ENCODE measurements around the gene EHD2. TPM values are rescaled to one million over a fixed set of nuclear protein-coding genes. Genes with fewer than 3 reads are reported as not detected.
"Not testable (repeated sequence)": the region's sequence is repeated elsewhere in the genome, so short reads cannot be mapped to it uniquely, and the experiment has no call there.

The EHD2 gene
- total RNA-seq, 1 donor from 2014 or later, result 159 TPM

GRCh38 chr19:47716270-47716937 lies 3.2 kb downstream of the EHD2 start:
- Histone ChIP-seq H3K79me2 (ENCODE audit: insufficient read depth, low read length) (peaks cover 66% of the 10 kb centered on the region), H3K4me3 (ENCODE audit: insufficient read depth, low read depth, low read length) (no peak overlapping the region), H3K36me3 (ENCODE audit: insufficient read depth, low read length) (peaks cover 9% of the 10 kb centered on the region), H2AFZ (ENCODE audit: low read depth, low read length) (no peak overlapping the region), H4K20me1 (ENCODE audit: insufficient read depth, low read length) (peaks cover 39% of the 10 kb centered on the region), H3K4me1 (ENCODE audit: insufficient read depth, low read length) (peaks cover 28% of the 10 kb centered on the region), H3K27ac (ENCODE audit: low read depth, low read length) (no peak overlapping the region), H3K9ac (ENCODE audit: low read length) (no peak overlapping the region), H3K27me3 (ENCODE audit: insufficient read depth, low read length) (no peaks in the 10 kb centered on the region), H3K9me3 (ENCODE audit: insufficient read depth, low read depth, low read length) (no peaks in the 10 kb centered on the region), H3K4me2 (ENCODE audit: low read length) (no peak overlapping the region)
- DNase-seq (ENCODE audit: low read depth) (no peak), FAIRE-seq (no peak)
- peaks cover 34% of the 10 kb centered on the region for H3K36me3 Mint-ChIP-seq (ENCODE audit: low read depth, unreplicated experiment)
- TF ChIP-seq CTCF (IDR thresholded peaks at IDR 0.05; ENCODE audit: insufficient read depth, low read depth, low read length) (no peak), EZH2 (IDR thresholded peaks at IDR 0.05; ENCODE audit: insufficient read depth, low read length) (no peak)
- peak overlapping the region; percentile 69 for H3K4me3 Mint-ChIP-seq (ENCODE audit: unreplicated experiment)
- H3K9me3 Mint-ChIP-seq (ENCODE audit: unreplicated experiment), result peaks cover 12% of the 10 kb centered on the region
- H3K27ac Mint-ChIP-seq (ENCODE audit: unreplicated experiment), result no peak overlapping the region
- H3K4me1 Mint-ChIP-seq (ENCODE audit: low read depth, unreplicated experiment), result peaks cover 35% of the 10 kb centered on the region
- no peaks in the 10 kb centered on the region for H3K27me3 Mint-ChIP-seq (ENCODE audit: low read depth, unreplicated experiment)

GRCh38 chr19:47718415-47719046 lies 5.3 kb downstream of the EHD2 start:
- H3K27me3 Mint-ChIP-seq (ENCODE audit: low read depth, unreplicated experiment); DNase-seq (ENCODE audit: low read depth); H3K27me3 ChIP-seq (ENCODE audit: insufficient read depth, low read length); FAIRE-seq; H3K36me3 ChIP-seq (ENCODE audit: insufficient read depth, low read length); H3K9me3 ChIP-seq (ENCODE audit: insufficient read depth, low read depth, low read length): not testable (repeated sequence)
- peak overlapping the region; percentile 84 for H3K4me2 ChIP-seq (ENCODE audit: low read length)
- H3K79me2 ChIP-seq (ENCODE audit: insufficient read depth, low read length), result peaks cover 59% of the 10 kb centered on the region
- peak overlapping the region; percentile 6 for H3K4me3 ChIP-seq (ENCODE audit: insufficient read depth, low read depth, low read length)
- Mint-ChIP-seq H3K36me3 (ENCODE audit: low read depth, unreplicated experiment) (peaks cover 34% of the 10 kb centered on the region), H3K4me3 (ENCODE audit: unreplicated experiment) (peak overlapping the region; percentile 67), H3K27ac (ENCODE audit: unreplicated experiment) (peak overlapping the region; percentile 80), H3K9me3 (ENCODE audit: unreplicated experiment) (peaks cover 12% of the 10 kb centered on the region), H3K4me1 (ENCODE audit: low read depth, unreplicated experiment) (peaks cover 37% of the 10 kb centered on the region)
- peak overlapping the region; percentile 23 for H2AFZ ChIP-seq (ENCODE audit: low read depth, low read length)
- peak overlapping the region; percentile 83 for H3K9ac ChIP-seq (ENCODE audit: low read length)
- H4K20me1 ChIP-seq (ENCODE audit: insufficient read depth, low read length), result peaks cover 39% of the 10 kb centered on the region
- peak overlapping the region; percentile 87 for H3K27ac ChIP-seq (ENCODE audit: low read depth, low read length)
- H3K4me1 ChIP-seq (ENCODE audit: insufficient read depth, low read length), result peaks cover 42% of the 10 kb centered on the region

GRCh38 chr19:47719047-47719859 lies 6.0 kb downstream of the EHD2 start:
- FAIRE-seq, result peak; percentile 85

More at GRCh38 chr19:47719047-47719859, 6.0 kb downstream of the EHD2 start:
- peak overlapping the region; percentile 17 for H3K4me3 Mint-ChIP-seq (ENCODE audit: unreplicated experiment)
- peaks cover 54% of the 10 kb centered on the region for H3K79me2 ChIP-seq (ENCODE audit: insufficient read depth, low read length)
- peak; percentile 96 for DNase-seq (ENCODE audit: low read depth)
- H3K4me3 ChIP-seq (ENCODE audit: insufficient read depth, low read depth, low read length), result peak overlapping the region; percentile 6
- peaks cover 28% of the 10 kb centered on the region for H3K36me3 Mint-ChIP-seq (ENCODE audit: low read depth, unreplicated experiment)
- peak overlapping the region; percentile 23 for H2AFZ ChIP-seq (ENCODE audit: low read depth, low read length)
- H3K9ac ChIP-seq (ENCODE audit: low read length), result peak overlapping the region; percentile 83
- H3K9me3 ChIP-seq (ENCODE audit: insufficient read depth, low read depth, low read length), result no peaks in the 10 kb centered on the region
- H3K4me1 Mint-ChIP-seq (ENCODE audit: low read depth, unreplicated experiment), result peaks cover 35% of the 10 kb centered on the region
- H4K20me1 ChIP-seq (ENCODE audit: insufficient read depth, low read length), result peaks cover 33% of the 10 kb centered on the region
- peak overlapping the region; percentile 91 for H3K27ac Mint-ChIP-seq (ENCODE audit: unreplicated experiment)
- TF ChIP-seq EZH2 (IDR thresholded peaks at IDR 0.05; ENCODE audit: insufficient read depth, low read length), result no peak
- no peak for TF ChIP-seq CTCF (IDR thresholded peaks at IDR 0.05; ENCODE audit: insufficient read depth, low read depth, low read length)
- H3K36me3 ChIP-seq (ENCODE audit: insufficient read depth, low read length), result peaks cover 12% of the 10 kb centered on the region
- H3K9me3 Mint-ChIP-seq (ENCODE audit: unreplicated experiment), result peaks cover 8% of the 10 kb centered on the region
- peak overlapping the region; percentile 87 for H3K27ac ChIP-seq (ENCODE audit: low read depth, low read length)
- H3K4me2 ChIP-seq (ENCODE audit: low read length), result peak overlapping the region; percentile 84
- no peaks in the 10 kb centered on the region for H3K27me3 Mint-ChIP-seq (ENCODE audit: low read depth, unreplicated experiment)
- H3K4me1 ChIP-seq (ENCODE audit: insufficient read depth, low read length), result peaks cover 44% of the 10 kb centered on the region
- no peaks in the 10 kb centered on the region for H3K27me3 ChIP-seq (ENCODE audit: insufficient read depth, low read length)

Measured in astrocyte (in vitro differentiated cells and primary cell).